OCI-LY1 (cell line): ENCODE data around the gene HAUS2.

Experiments used
- CTCF ChIP-seq: fragments of 200-600 bp; sonication (generic), shearing (Covaris generic); IDR thresholded peaks from 2 replicates; pipeline ENCODE4 v1.5.1; 2017; ENCODE audit warnings: mild to moderate bottlenecking, antibody characterized with exemption, low read length, moderate library complexity, mixed read lengths
- EZH2 ChIP-seq: fragments of 200-600 bp; sonication (generic), shearing (Covaris generic); IDR thresholded peaks from 2 replicates; pipeline ENCODE4 v1.8.0; 2017; ENCODE audit warnings: borderline replicate concordance, mixed run types, mild to moderate bottlenecking, antibody characterized with exemption, low read length, moderate library complexity, mixed read lengths

GRCh38 chr15:42612367-42612912 lies 63.8 kb downstream of the HAUS2 start:
- TF ChIP-seq CTCF (no peak), EZH2 (no peak)
